ENCODE data around the gene FAM193A.

Gene FAM193A

GRCh38 chr4:2592572-2592971, 56.1 kb downstream of the FAM193A start:
- TF ChIP-seq CTCF (IDR thresholded peaks at IDR 0.05; ENCODE audit: low read depth, low read length) (no peak), EZH2phosphoT487 (IDR thresholded peaks at IDR 0.05; ENCODE audit: low read depth) (no peak)
- no peak overlapping the region for H3K4me2 ChIP-seq (ENCODE audit: low read length)
- no peak overlapping the region for H3K27ac ChIP-seq (ENCODE audit: low read length)
- H4K20me1 ChIP-seq (ENCODE audit: insufficient read depth, low read length), result peaks cover 84% of the 10 kb centered on the region
- H3K4me1 ChIP-seq (ENCODE audit: low read length), result peaks cover 6% of the 10 kb centered on the region
- no peak overlapping the region for H2AFZ ChIP-seq (ENCODE audit: low read depth, low read length)
- no peaks in the 10 kb centered on the region for H3K36me3 ChIP-seq (replicated peaks; ENCODE audit: low read depth, low read length)
- no peaks in the 10 kb centered on the region for H3K27me3 ChIP-seq (ENCODE audit: low read depth, low read length)
- peaks cover 94% of the 10 kb centered on the region for H3K79me2 ChIP-seq (ENCODE audit: low read length)
- H3K9me3 ChIP-seq (ENCODE audit: insufficient read depth, low read length), result no peaks in the 10 kb centered on the region
- no peak overlapping the region for H3K4me3 ChIP-seq (ENCODE audit: low read length)
- H3K9ac ChIP-seq (ENCODE audit: low read length), result no peak overlapping the region

- Histone ChIP-seq H3K9me3 (ENCODE audit: insufficient read depth, low read length) (no peaks in the 10 kb centered on the region), H3K36me3 (replicated peaks; ENCODE audit: low read depth, low read length) (no peaks in the 10 kb centered on the region), H3K4me3 (ENCODE audit: low read length) (no peak overlapping the region), H3K27ac (ENCODE audit: low read length) (no peak overlapping the region), H3K9ac (ENCODE audit: low read length) (no peak overlapping the region), H3K79me2 (ENCODE audit: low read length) (peaks cover 93% of the 10 kb centered on the region), H3K4me1 (ENCODE audit: low read length) (peaks cover 10% of the 10 kb centered on the region), H3K4me2 (ENCODE audit: low read length) (no peak overlapping the region), H4K20me1 (ENCODE audit: insufficient read depth, low read length) (peaks cover 82% of the 10 kb centered on the region), H2AFZ (ENCODE audit: low read depth, low read length) (no peak overlapping the region), H3K27me3 (ENCODE audit: low read depth, low read length) (no peaks in the 10 kb centered on the region)
- TF ChIP-seq CTCF (IDR thresholded peaks at IDR 0.05; ENCODE audit: low read depth, low read length), result no peak
- TF ChIP-seq EZH2phosphoT487 (IDR thresholded peaks at IDR 0.05; ENCODE audit: low read depth), result no peak
Measured at GRCh38 chr4:2593003-2593402, 56.6 kb downstream of the FAM193A start.

- Histone ChIP-seq H3K9me3 (ENCODE audit: insufficient read depth, low read length) (no peaks in the 10 kb centered on the region), H4K20me1 (ENCODE audit: insufficient read depth, low read length) (peaks cover 89% of the 10 kb centered on the region), H3K27me3 (ENCODE audit: low read depth, low read length) (no peaks in the 10 kb centered on the region), H3K4me2 (ENCODE audit: low read length) (no peak overlapping the region), H3K4me3 (ENCODE audit: low read length) (no peak overlapping the region), H3K36me3 (replicated peaks; ENCODE audit: low read depth, low read length) (no peaks in the 10 kb centered on the region), H2AFZ (ENCODE audit: low read depth, low read length) (no peak overlapping the region), H3K4me1 (ENCODE audit: low read length) (peaks cover 25% of the 10 kb centered on the region), H3K79me2 (ENCODE audit: low read length) (peaks cover 98% of the 10 kb centered on the region), H3K9ac (ENCODE audit: low read length) (no peak overlapping the region), H3K27ac (ENCODE audit: low read length) (no peak overlapping the region)
- no peak for TF ChIP-seq CTCF (IDR thresholded peaks at IDR 0.05; ENCODE audit: low read depth, low read length)
- TF ChIP-seq EZH2phosphoT487 (IDR thresholded peaks at IDR 0.05; ENCODE audit: low read depth), result no peak
Measured at GRCh38 chr4:2595436-2595835, 59.0 kb downstream of the FAM193A start.

GRCh38 chr4:2595952-2596552, 59.6 kb downstream of the FAM193A start:
- H3K27ac ChIP-seq (ENCODE audit: low read length), result no peak overlapping the region
- peaks cover 97% of the 10 kb centered on the region for H3K79me2 ChIP-seq (ENCODE audit: low read length)
- H3K4me2 ChIP-seq (ENCODE audit: low read length), result no peak overlapping the region
- peaks cover 25% of the 10 kb centered on the region for H3K4me1 ChIP-seq (ENCODE audit: low read length)
- no peak overlapping the region for H3K9ac ChIP-seq (ENCODE audit: low read length)
- H3K36me3 ChIP-seq (replicated peaks; ENCODE audit: low read depth, low read length), result no peaks in the 10 kb centered on the region
- H2AFZ ChIP-seq (ENCODE audit: low read depth, low read length), result no peak overlapping the region
- H4K20me1 ChIP-seq (ENCODE audit: insufficient read depth, low read length), result peaks cover 90% of the 10 kb centered on the region
- H3K27me3 ChIP-seq (ENCODE audit: low read depth, low read length), result no peaks in the 10 kb centered on the region
- TF ChIP-seq EZH2phosphoT487 (IDR thresholded peaks at IDR 0.05; ENCODE audit: low read depth) (no peak), CTCF (IDR thresholded peaks at IDR 0.05; ENCODE audit: low read depth, low read length) (no peak)
- H3K9me3 ChIP-seq (ENCODE audit: insufficient read depth, low read length), result no peaks in the 10 kb centered on the region
- H3K4me3 ChIP-seq (ENCODE audit: low read length), result no peak overlapping the region

Data from OCI-LY3 (cell line).